PC-9 (cell line): ENCODE data around the gene ARIH1. TPM values are rescaled to one million over a fixed set of nuclear protein-coding genes. Genes with fewer than 3 reads are reported as not detected.
A peak's percentile ranks its signal among the peaks of the same experiment; 100 is the strongest.

Experiments used
- BruUV-seq: library from RNA; stranded (reverse); fragments of 400-500 nt; replicated peaks from 2 replicates; lab custom pipeline; 2021; lab: Mats Ljungman, UMichigan
- CTCF ChIA-PET: fragments of 300-600 bp; sonication (Branson Sonifier 250); formaldehyde crosslinking; loops from one replicate; lab custom pipeline; 2022; ENCODE audit warnings: antibody characterized with exemption; lab: Charles Lee
- POLR2A ChIA-PET: fragments of 300-600 bp; sonication (Branson Sonifier 250); formaldehyde crosslinking; loops from one replicate; lab custom pipeline; 2022; ENCODE audit warnings: antibody characterized with exemption; ENCODE audit not compliant: unreplicated experiment; lab: Charles Lee
- DNase-seq, 2 experiments: peaks; one replicate each; pipeline versions ENCODE4 v3.0.0 to v3.0.0-alpha.2; 2015 to 2022; ENCODE audit warnings: mixed read lengths in 1 of 2
- H2AFZ ChIP-seq: fragments of 200-600 bp; sonication (generic); 2 replicates; pipeline ENCODE4 v1.8.1; 2017; ENCODE audit warnings: antibody characterized with exemption
- H3F3A ChIP-seq: fragments of 200-600 bp; sonication (generic); 2 replicates; pipeline ENCODE4 v1.8.1; 2017; ENCODE audit warnings: antibody characterized with exemption, mild to moderate bottlenecking, low read depth; ENCODE audit not compliant: insufficient read depth
- H3K27ac ChIP-seq: fragments of 200-600 bp; sonication (generic); 2 replicates; pipeline ENCODE4 v1.6.1; 2016; ENCODE audit warnings: mixed run types
- H3K27me3 ChIP-seq: fragments of 200-600 bp; sonication (generic); 2 replicates; pipeline ENCODE4 v1.6.1; 2016; ENCODE audit warnings: low read depth, mixed run types; ENCODE audit not compliant: insufficient read depth
- H3K36me3 ChIP-seq: fragments of 200-600 bp; sonication (generic); 2 replicates; pipeline ENCODE4 v1.6.1; 2016; ENCODE audit warnings: low read depth, mixed run types
- H3K4me1 ChIP-seq: fragments of 200-600 bp; sonication (generic); replicated peaks from 2 replicates; pipeline ENCODE4 v1.6.1; 2016; ENCODE audit warnings: mixed run types; ENCODE audit not compliant: insufficient read depth
- H3K4me2 ChIP-seq: fragments of 200-600 bp; sonication (generic); 2 replicates; pipeline ENCODE4 v1.6.1; 2017; ENCODE audit warnings: mixed run types
- H3K4me3 ChIP-seq: fragments of 200-600 bp; sonication (generic); 2 replicates; pipeline ENCODE4 v1.6.1; 2016; ENCODE audit warnings: mixed run types
- H3K79me2 ChIP-seq: fragments of 200-600 bp; sonication (generic); 2 replicates; pipeline ENCODE4 v1.6.1; 2017; ENCODE audit warnings: low read depth, mixed run types
- H3K9me2 ChIP-seq: fragments of 200-600 bp; sonication (generic); 2 replicates; pipeline ENCODE4 v1.8.1; 2017; ENCODE audit warnings: mild to moderate bottlenecking; ENCODE audit not compliant: insufficient read depth
- H3K9me3 ChIP-seq: fragments of 200-600 bp; sonication (generic); 2 replicates; pipeline ENCODE4 v1.8.1; 2016; ENCODE audit warnings: low read depth; ENCODE audit not compliant: insufficient read depth
- H4K20me1 ChIP-seq: fragments of 200-600 bp; sonication (generic); 2 replicates; pipeline ENCODE4 v1.8.1; 2017; ENCODE audit not compliant: insufficient read depth
- CTCF ChIP-seq: fragments of 200-600 bp; sonication (generic); conservative IDR thresholded peaks from 2 replicates; pipeline ENCODE4 v1.6.1; 2017; ENCODE audit warnings: mixed run types, antibody characterized with exemption, mild to moderate bottlenecking, moderate library complexity
- EZH2 ChIP-seq: fragments of 200-600 bp; sonication (generic); IDR thresholded peaks from 2 replicates; pipeline ENCODE4 v1.8.0; 2017; ENCODE audit warnings: antibody characterized with exemption, low read depth
- intact Hi-C: fragments of 100-400 bp; cut with micrococcal nuclease; formaldehyde crosslinking; loops from one replicate; pipeline ENCODE4 v1.10.0; 2022; ENCODE audit not compliant: unreplicated experiment
- total RNA-seq: library from RNA; stranded (reverse); gene quantifications from 2 replicates; pipeline ENCODE4 v1.2.3, GENCODE V29; 2021

Gene ARIH1
- total RNA-seq, 1 experiment from 2014 or later, result 144 TPM

DNA sequence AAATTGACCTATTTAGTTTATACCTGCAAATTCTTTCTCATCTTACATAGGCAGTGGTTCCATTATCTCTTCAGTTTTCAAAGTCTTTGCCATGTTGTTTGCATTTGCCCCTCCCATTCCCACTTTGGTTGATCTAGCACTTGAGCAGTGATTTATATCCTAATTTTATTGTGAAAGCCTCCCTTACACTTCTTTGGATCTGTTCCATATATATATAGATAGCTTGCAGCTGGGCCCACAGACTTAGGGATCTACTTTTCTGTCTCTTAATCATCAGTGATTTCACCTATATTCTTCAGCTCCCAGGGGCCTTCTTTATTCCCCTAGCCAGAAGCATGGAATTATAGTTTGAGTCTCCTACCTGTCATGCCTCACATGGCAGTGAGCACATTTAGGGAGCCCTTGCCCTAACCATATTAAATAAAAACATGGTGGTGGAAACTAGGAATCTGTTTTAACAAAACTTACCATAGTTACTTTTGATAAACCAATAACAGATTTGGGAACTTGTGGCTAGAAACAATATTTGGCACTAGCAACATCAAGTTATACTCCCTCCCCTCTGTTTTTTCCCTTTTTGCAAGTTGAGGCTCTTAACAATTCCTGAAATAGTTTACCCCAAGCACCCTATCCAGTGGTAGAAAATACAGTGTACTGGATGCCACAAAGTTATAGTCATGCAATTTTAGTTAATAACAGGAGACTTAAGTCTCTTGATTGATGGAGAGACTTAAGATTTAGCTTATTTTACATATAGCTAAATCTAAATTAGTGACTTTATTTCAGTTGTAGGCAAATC is 41.7 kb downstream of the ARIH1 start:
- H3K27me3 ChIP-seq, result no peaks in the 10 kb centered on the region
- no peak overlapping the region for H3K4me3 ChIP-seq
- H2AFZ ChIP-seq, result no peak overlapping the region
- H4K20me1 ChIP-seq, result peaks cover 76% of the 10 kb centered on the region
- H3K36me3 ChIP-seq, result no peaks in the 10 kb centered on the region
- no peak overlapping the region for H3K27ac ChIP-seq
- H3F3A ChIP-seq, result 0 out of 2 replicates have a peak, but pooled peaks cover 5% of the 10 kb centered on the region
- POLR2A ChIA-PET, result no interaction called here
- no peak overlapping the region for H3K4me2 ChIP-seq
- BruUV-seq, result no TSS peak
- DNase-seq, result no peak
- H3K79me2 ChIP-seq, result peaks cover 83% of the 10 kb centered on the region
- no peak for TF ChIP-seq EZH2
- no peak for TF ChIP-seq CTCF
- H3K4me1 ChIP-seq, result no peaks in the 10 kb centered on the region
- H3K9me3 ChIP-seq, result no peaks in the 10 kb centered on the region
- intact Hi-C loops, result no loop called here
- H3K9me2 ChIP-seq, result no peaks in the 10 kb centered on the region
- CTCF ChIA-PET, result no interaction called here

GRCh38 chr15:72516777-72517176 is 42.6 kb downstream of the ARIH1 start:
- H3K4me3 ChIP-seq, result no peak overlapping the region
- no peaks in the 10 kb centered on the region for H3K9me3 ChIP-seq
- H3K4me2 ChIP-seq, result no peak overlapping the region
- H3K9me2 ChIP-seq, result no peaks in the 10 kb centered on the region
- H3K27ac ChIP-seq, result 0 out of 2 replicates have a peak overlapping the region, but pooled peaks have one; percentile 13
- intact Hi-C loops, result no loop called here
- no peak overlapping the region for H2AFZ ChIP-seq
- no peak for TF ChIP-seq CTCF
- no peak for DNase-seq
- H3K27me3 ChIP-seq, result no peaks in the 10 kb centered on the region
- BruUV-seq, result no TSS peak
- 0 out of 2 replicates have a peak, but pooled peaks cover 5% of the 10 kb centered on the region for H3F3A ChIP-seq
- peaks cover 77% of the 10 kb centered on the region for H3K79me2 ChIP-seq
- H3K4me1 ChIP-seq, result no peaks in the 10 kb centered on the region
- peaks cover 73% of the 10 kb centered on the region for H4K20me1 ChIP-seq
- ChIA-PET POLR2A (no interaction called here), CTCF (no interaction called here)
- H3K36me3 ChIP-seq, result no peaks in the 10 kb centered on the region

- Histone ChIP-seq H3K27me3 (no peaks in the 10 kb centered on the region), H4K20me1 (peaks cover 43% of the 10 kb centered on the region), H3K36me3 (no peaks in the 10 kb centered on the region), H3K9me2 (no peaks in the 10 kb centered on the region), H3K4me3 (no peak overlapping the region), H3K9me3 (no peaks in the 10 kb centered on the region), H2AFZ (no peak overlapping the region), H3F3A (peaks cover 9% of the 10 kb centered on the region; the same call in 1 of the 2 replicates), H3K27ac (no peak overlapping the region), H3K4me1 (no peaks in the 10 kb centered on the region), H3K4me2 (no peak overlapping the region), H3K79me2 (peaks cover 48% of the 10 kb centered on the region)
- TF ChIP-seq EZH2, result no peak
- TF ChIP-seq CTCF, result no peak
- intact Hi-C loops, result no loop called here
- ChIA-PET POLR2A (no interaction called here), CTCF (no interaction called here)
- no TSS peak for BruUV-seq
- no peak for DNase-seq
Observed at GRCh38 chr15:72521682-72522081, 47.6 kb downstream of the ARIH1 start.
